ENCODE data around the gene TP53BP2. TPM values are rescaled to one million over a fixed set of nuclear protein-coding genes. Genes with fewer than 3 reads are reported as not detected.
"Not testable (repeated sequence)": the region's sequence is repeated elsewhere in the genome, so short reads cannot be mapped to it uniquely, and the experiment has no call there.

The TP53BP2 gene
- total RNA-seq, 1 donor, result 32.7 TPM

- DNase-seq (ENCODE audit: low read depth), result no peak
- H3K4me3 ChIP-seq (ENCODE audit: low read depth, low read length), result no peak overlapping the region
- no peak for TF ChIP-seq CTCF (IDR thresholded peaks at IDR 0.05; ENCODE audit: insufficient read depth, low read length)
Measured at GRCh38 chr1:223878598-223879325, 33.0 kb upstream of the TP53BP2 start.

GRCh38 chr1:223877804-223878203, 32.1 kb upstream of the TP53BP2 start:
- DNase-seq (ENCODE audit: low read depth), result no peak
- TF ChIP-seq CTCF (IDR thresholded peaks at IDR 0.05; ENCODE audit: insufficient read depth, low read length), result no peak

GRCh38 chr1:223876590-223876989, 30.8 kb upstream of the TP53BP2 start:
- DNase-seq (ENCODE audit: low read depth), result no peak
- no peak overlapping the region for H3K4me3 ChIP-seq (ENCODE audit: low read depth, low read length)
- no peak for TF ChIP-seq CTCF (IDR thresholded peaks at IDR 0.05; ENCODE audit: insufficient read depth, low read length)

More at GRCh38 chr1:223877804-223878203, 32.1 kb upstream of the TP53BP2 start:
- H3K4me3 ChIP-seq (ENCODE audit: low read depth, low read length), result no peak overlapping the region

DNA sequence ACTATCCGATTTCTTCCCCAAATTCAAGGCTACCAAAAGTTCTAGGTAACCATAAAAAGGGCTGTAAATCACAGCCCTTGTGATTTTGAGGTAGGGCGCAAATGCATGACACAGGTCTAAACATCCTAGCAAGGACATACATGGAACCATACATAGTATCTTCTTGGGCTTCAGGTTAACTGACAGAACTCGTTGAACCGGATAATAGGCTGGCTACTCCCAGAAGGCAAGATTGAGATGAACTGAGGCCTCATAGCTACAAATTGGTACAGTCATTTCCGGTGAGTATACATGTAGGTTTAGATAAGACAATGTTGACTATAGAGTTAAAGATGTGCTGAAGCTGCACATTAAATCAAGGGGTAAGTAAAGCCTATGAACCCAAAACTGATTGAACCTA, 27.3 kb upstream of the TP53BP2 start:
- no peak for DNase-seq (ENCODE audit: low read depth)
- no peak for TF ChIP-seq CTCF (IDR thresholded peaks at IDR 0.05; ENCODE audit: insufficient read depth, low read length)
- H3K4me3 ChIP-seq (ENCODE audit: low read depth, low read length), result no peak overlapping the region

GRCh38 chr1:223872308-223872901, 26.7 kb upstream of the TP53BP2 start:
- DNase-seq (ENCODE audit: low read depth), result peak; percentile 39
- H3K4me3 ChIP-seq (ENCODE audit: low read depth, low read length), result no peak overlapping the region
- TF ChIP-seq CTCF (IDR thresholded peaks at IDR 0.05; ENCODE audit: insufficient read depth, low read length), result no peak

DNA sequence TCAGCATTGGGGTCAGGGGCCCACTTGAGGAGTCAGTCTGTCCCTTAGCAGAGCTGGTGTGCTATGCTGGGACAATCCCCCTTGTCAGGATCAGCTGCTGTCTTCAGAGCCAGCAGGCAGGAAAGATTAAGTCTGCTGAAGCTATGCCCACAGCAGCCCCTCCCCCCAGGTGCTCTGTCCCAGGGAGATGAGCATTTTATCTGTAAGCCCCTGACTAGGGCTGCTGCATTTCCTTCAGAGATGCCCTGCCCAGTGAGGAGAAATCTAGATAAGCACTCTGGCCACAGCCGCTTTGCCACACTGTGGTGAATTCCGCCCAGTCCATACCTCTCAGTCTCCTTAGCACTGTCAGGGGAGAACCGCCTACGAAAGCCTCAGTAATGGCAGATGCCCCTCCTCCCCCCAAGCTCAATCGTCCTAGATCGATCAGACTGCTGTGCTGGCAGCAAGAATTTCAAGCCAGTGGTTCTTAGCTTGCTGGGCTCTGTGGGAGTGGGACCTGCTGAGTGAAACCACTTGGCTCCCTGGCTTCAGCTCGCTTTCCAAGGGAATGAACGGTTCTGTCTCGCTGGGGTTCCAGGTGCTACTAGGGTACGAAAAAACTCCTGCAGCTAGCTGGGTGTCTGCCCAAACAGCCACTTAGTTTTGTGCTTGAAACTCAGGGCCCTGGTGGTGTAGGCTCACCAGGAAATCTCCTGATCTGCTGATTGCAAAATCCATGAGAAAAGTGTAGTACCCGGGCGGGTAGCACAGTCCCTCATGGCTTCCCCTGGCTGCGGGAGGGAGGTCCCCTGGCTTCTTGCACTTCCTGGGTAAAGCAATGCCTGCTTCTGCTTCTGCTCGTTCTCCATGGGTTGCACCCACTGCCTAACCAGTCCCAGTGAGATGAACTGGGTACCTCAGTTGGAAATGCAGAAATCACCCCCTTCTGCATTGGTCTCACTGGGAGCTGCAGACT, 25.1 kb upstream of the TP53BP2 start:
- no peak for DNase-seq (ENCODE audit: low read depth)
- H3K4me3 ChIP-seq (ENCODE audit: low read depth, low read length), result no peak overlapping the region
- TF ChIP-seq CTCF (IDR thresholded peaks at IDR 0.05; ENCODE audit: insufficient read depth, low read length), result no peak

DNA sequence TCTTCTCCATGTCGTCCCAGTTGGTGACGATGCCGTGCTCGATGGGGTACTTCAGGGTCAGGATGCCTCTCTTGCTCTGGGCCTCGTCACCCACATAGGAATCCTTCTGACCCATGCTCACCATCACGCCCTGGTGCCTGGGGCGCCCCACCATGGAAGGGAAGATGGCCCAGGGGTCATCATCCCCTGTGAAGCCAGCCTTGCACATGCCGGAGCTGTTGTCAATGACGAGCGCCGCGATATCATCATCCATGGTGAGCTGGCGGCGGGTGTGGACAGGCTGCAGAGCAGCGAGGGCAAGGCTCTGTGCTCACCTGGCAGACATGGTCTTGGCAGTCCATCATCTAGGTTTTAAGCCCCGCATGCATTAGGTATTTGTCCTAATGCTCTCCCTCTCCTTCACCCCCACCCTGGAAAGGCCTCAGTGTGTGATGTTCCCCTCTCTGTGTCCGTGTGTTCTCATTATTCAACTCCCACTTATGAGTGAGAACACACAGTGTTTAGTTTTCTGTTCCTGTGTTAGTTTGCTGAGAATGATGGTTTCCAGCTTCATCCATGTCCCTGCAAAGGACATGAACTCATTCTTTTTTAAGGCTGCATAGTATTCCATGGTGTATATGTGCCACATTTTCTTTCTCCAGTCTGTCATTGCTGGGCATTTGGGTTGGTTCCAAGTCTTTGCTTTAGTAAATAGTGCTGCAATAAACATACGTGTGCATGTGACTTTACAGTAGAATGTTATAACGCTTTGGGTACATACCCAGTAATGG, 19.0 kb upstream of the TP53BP2 start:
- not testable (repeated sequence) for H3K4me3 ChIP-seq (ENCODE audit: low read depth, low read length); DNase-seq (ENCODE audit: low read depth)
